Measurements from ENCODE around the gene IRF2. TPM values are rescaled to one million over a fixed set of nuclear protein-coding genes. Genes with fewer than 3 reads are reported as not detected.

The IRF2 gene
- total RNA-seq, 1 donor, result 43.8 TPM

GRCh38 chr4:184479516-184479950 is 5.2 kb upstream of the IRF2 start:
- Histone ChIP-seq H3K9me3 (ENCODE audit: low read depth, low read length) (no peaks in the 10 kb centered on the region), H4K20me1 (ENCODE audit: insufficient read depth, low read length) (no peaks in the 10 kb centered on the region), H3K4me3 (ENCODE audit: insufficient read depth, low read length) (no peak overlapping the region), H3K36me3 (ENCODE audit: insufficient read depth, low read length) (no peaks in the 10 kb centered on the region), H3K4me1 (ENCODE audit: insufficient read depth, low read length) (peaks cover 8% of the 10 kb centered on the region), H3K27me3 (ENCODE audit: insufficient read depth, low read length) (no peaks in the 10 kb centered on the region), H3K79me2 (ENCODE audit: insufficient read depth, low read length) (peaks cover 10% of the 10 kb centered on the region), H2AFZ (ENCODE audit: low read length) (no peak overlapping the region), H3K4me2 (ENCODE audit: insufficient read depth, low read length) (no peak overlapping the region), H3K27ac (ENCODE audit: low read depth, low read length) (no peak overlapping the region)
- no peak for TF ChIP-seq CTCF (IDR thresholded peaks at IDR 0.05; ENCODE audit: extremely low read depth, low read depth, low read length)
- no peak for DNase-seq (ENCODE audit: insufficient read length, low spot score, missing footprints)

GRCh38 chr4:184477201-184477999 is 3.0 kb upstream of the IRF2 start:
- Histone ChIP-seq H3K4me3 (ENCODE audit: insufficient read depth, low read length) (no peak overlapping the region), H3K4me1 (ENCODE audit: insufficient read depth, low read length) (peaks cover 9% of the 10 kb centered on the region), H3K36me3 (ENCODE audit: insufficient read depth, low read length) (no peaks in the 10 kb centered on the region), H3K79me2 (ENCODE audit: insufficient read depth, low read length) (peaks cover 21% of the 10 kb centered on the region), H3K27me3 (ENCODE audit: insufficient read depth, low read length) (no peaks in the 10 kb centered on the region), H3K9me3 (ENCODE audit: low read depth, low read length) (no peaks in the 10 kb centered on the region), H3K27ac (ENCODE audit: low read depth, low read length) (no peak overlapping the region), H3K4me2 (ENCODE audit: insufficient read depth, low read length) (no peak overlapping the region), H2AFZ (ENCODE audit: low read length) (peak overlapping the region; percentile 31), H4K20me1 (ENCODE audit: insufficient read depth, low read length) (no peaks in the 10 kb centered on the region)
- DNase-seq (ENCODE audit: insufficient read length, low spot score, missing footprints), result no peak
- no peak for TF ChIP-seq CTCF (IDR thresholded peaks at IDR 0.05; ENCODE audit: extremely low read depth, low read depth, low read length)

GRCh38 chr4:184476695-184477094 is 2.3 kb upstream of the IRF2 start:
- Histone ChIP-seq H3K36me3 (ENCODE audit: insufficient read depth, low read length) (no peaks in the 10 kb centered on the region), H3K4me1 (ENCODE audit: insufficient read depth, low read length) (peaks cover 16% of the 10 kb centered on the region), H3K9me3 (ENCODE audit: low read depth, low read length) (no peaks in the 10 kb centered on the region), H3K4me2 (ENCODE audit: insufficient read depth, low read length) (no peak overlapping the region), H4K20me1 (ENCODE audit: insufficient read depth, low read length) (no peaks in the 10 kb centered on the region), H3K27me3 (ENCODE audit: insufficient read depth, low read length) (no peaks in the 10 kb centered on the region), H3K27ac (ENCODE audit: low read depth, low read length) (no peak overlapping the region), H3K79me2 (ENCODE audit: insufficient read depth, low read length) (peaks cover 28% of the 10 kb centered on the region), H3K4me3 (ENCODE audit: insufficient read depth, low read length) (no peak overlapping the region), H2AFZ (ENCODE audit: low read length) (no peak overlapping the region)
- DNase-seq (ENCODE audit: insufficient read length, low spot score, missing footprints), result no peak
- no peak for TF ChIP-seq CTCF (IDR thresholded peaks at IDR 0.05; ENCODE audit: extremely low read depth, low read depth, low read length)

- Histone ChIP-seq H3K36me3 (ENCODE audit: insufficient read depth, low read length) (no peaks in the 10 kb centered on the region), H3K4me1 (ENCODE audit: insufficient read depth, low read length) (peaks cover 17% of the 10 kb centered on the region), H3K4me2 (ENCODE audit: insufficient read depth, low read length) (peak overlapping the region; percentile 95), H3K27ac (ENCODE audit: low read depth, low read length) (peak overlapping the region; percentile 91), H3K4me3 (ENCODE audit: insufficient read depth, low read length) (peak overlapping the region; percentile 94), H3K79me2 (ENCODE audit: insufficient read depth, low read length) (peaks cover 40% of the 10 kb centered on the region), H2AFZ (ENCODE audit: low read length) (peak overlapping the region; percentile 71), H3K9me3 (ENCODE audit: low read depth, low read length) (no peaks in the 10 kb centered on the region), H4K20me1 (ENCODE audit: insufficient read depth, low read length) (no peaks in the 10 kb centered on the region), H3K27me3 (ENCODE audit: insufficient read depth, low read length) (no peaks in the 10 kb centered on the region)
- peak; percentile 34 for DNase-seq (ENCODE audit: insufficient read length, low spot score, missing footprints)
- TF ChIP-seq CTCF (IDR thresholded peaks at IDR 0.05; ENCODE audit: extremely low read depth, low read depth, low read length), result no peak
Observed at GRCh38 chr4:184475498-184475897, 1.1 kb upstream of the IRF2 start.
